ENCODE measurements around the gene VAMP5.
"Not testable (repeated sequence)": the region's sequence is repeated elsewhere in the genome, so short reads cannot be mapped to it uniquely, and the experiment has no call there.

The VAMP5 gene
- 6.2 to 9.4 (median 7.4) reads per million in 4 experiments for total RNA-seq

DNA sequence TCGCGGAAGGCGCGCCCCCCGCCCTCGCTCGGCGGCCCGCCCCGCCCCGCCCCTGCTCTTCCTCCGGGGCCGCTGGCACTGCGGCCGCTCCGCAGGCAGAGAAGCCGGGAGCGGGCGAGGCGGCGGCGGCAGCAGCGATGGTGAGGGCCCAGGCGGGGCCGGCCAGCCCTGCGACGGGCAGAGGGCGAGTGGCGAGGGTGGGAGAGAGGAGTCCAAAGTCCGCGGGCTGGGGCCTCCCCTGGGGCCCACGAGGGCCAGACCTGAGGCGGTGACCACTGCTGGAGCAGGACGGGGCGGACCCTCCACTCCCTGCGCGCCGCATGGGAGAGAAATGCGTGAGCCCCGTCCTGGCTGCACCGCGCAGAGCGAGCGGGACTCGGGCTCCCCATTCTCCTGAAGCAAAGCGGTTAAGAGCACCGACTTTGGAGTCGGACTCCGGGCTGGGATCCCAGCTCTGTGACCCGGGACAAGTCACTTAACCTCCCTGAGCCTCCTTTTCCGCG, at the start of gene VAMP5:
Gene VAMP5, plus strand, starts transcription at position 78 of the 503 bp plus-strand sequence. Its CDS starts 60 bp downstream, at position 138.
- no peak for DNase-seq

DNA sequence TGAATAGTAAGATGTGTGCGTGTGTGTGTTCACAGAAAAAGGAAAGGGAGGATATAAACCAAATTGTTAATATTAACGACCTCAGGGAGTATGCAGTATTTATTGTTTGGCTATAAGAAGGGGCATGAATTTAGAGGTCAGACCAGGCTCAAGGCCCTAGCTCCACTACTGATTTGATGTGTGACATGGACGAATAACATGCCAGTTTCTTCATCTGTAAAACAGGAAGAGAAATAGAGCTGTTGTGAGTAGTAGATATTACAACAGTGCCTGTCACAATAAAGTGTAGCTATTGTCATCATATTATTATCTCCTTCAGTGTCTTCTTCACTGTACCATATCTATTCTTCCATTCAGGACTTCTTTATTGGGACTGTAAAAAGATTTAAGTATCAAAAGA, 49.4 kb upstream of the VAMP5 start:
- DNase-seq, result no peak

DNA sequence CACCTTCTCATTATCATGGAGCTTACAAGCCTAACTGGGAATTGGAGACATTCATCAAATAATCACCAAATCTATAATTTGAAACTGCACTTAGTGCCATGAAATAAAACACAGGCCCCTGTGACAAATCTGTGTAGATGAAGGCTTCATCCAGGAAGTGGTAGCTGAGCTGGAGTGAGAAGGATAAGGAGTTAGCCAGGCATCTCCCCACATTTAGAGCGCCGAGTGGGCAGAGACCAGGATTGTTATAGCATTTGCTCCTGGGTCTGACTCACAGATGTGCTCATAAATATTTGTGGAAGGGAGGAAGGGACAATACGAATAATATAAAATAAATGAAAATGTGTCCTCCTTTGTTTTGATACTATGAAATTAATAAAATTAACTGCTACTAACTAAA, 47.8 kb upstream of the VAMP5 start:
- no peak for DNase-seq

- DNase-seq, result peak; percentile 7
Measured at GRCh38 chr2:85537600-85538506, 46.4 kb upstream of the VAMP5 start.

- DNase-seq, result peak; percentile 78
Measured at GRCh38 chr2:85538507-85539360, 45.5 kb upstream of the VAMP5 start, which contains the start of gene MAT2A. MAT2A (plus strand) TSS chr2:85539168; CDS start chr2:85539288, 120 bp downstream.

GRCh38 chr2:85539361-85540132, 44.7 kb upstream of the VAMP5 start:
- peak; percentile 57 for DNase-seq

DNA sequence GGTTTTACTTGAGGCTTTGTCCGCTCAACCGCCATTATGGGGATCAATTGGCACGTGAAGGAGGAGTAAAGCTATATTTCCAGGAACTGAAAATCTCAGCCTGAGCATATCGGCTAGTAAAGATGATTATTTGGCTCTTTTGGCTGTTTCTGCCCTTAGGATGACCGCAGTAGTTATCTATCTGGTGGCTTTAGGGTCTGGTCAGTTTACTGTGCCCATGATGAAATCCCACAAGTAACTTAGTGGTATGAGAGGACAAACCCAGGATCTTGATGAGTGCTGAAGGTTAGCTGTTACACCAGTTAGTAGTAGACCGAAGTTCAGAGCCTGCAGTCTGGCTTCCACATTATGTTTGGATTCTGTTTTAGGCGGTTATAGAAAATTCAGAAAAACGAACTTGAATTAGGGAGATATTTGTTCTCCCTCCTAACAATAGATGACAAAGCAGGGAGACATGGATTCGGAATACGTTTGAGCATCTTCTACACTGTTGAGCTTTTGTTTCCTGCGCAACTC, 44.0 kb upstream of the VAMP5 start:
- no peak for DNase-seq

- DNase-seq, result no peak
Measured at GRCh38 chr2:85541262-85541661, 43.0 kb upstream of the VAMP5 start.

- no peak for DNase-seq
Measured at GRCh38 chr2:85541753-85542457, 42.3 kb upstream of the VAMP5 start.

GRCh38 chr2:85542777-85543176, 41.5 kb upstream of the VAMP5 start:
- no peak for DNase-seq

- not testable (repeated sequence) for DNase-seq
Measured at GRCh38 chr2:85544254-85544691, 40.0 kb upstream of the VAMP5 start.

- not testable (repeated sequence) for DNase-seq
Measured at GRCh38 chr2:85544915-85545779, 39.1 kb upstream of the VAMP5 start.

DNA sequence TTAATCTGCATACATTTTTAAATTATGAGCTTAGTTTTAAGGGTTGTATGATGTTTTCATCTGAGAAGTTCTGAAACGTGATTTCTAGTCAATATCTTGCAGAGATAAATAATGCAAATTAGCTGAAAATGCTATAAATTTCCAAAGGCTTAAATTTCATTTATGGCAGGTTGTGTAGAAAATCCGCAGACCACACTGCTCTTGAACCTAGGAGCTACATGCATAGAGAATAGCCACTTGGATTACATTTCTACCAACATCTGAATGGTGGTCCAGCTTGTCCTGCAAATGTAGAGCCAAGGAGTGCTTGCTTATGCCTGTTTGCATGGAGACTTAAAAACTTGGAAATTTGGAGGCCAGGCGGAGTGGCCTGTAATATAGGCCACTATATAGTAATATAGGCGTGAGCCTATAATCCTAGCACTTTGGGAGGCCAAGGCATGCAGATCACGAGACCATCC, 38.4 kb upstream of the VAMP5 start:
- DNase-seq, result no peak

GRCh38 chr2:85547089-85547858, 37.0 kb upstream of the VAMP5 start:
- no peak for DNase-seq

DNA sequence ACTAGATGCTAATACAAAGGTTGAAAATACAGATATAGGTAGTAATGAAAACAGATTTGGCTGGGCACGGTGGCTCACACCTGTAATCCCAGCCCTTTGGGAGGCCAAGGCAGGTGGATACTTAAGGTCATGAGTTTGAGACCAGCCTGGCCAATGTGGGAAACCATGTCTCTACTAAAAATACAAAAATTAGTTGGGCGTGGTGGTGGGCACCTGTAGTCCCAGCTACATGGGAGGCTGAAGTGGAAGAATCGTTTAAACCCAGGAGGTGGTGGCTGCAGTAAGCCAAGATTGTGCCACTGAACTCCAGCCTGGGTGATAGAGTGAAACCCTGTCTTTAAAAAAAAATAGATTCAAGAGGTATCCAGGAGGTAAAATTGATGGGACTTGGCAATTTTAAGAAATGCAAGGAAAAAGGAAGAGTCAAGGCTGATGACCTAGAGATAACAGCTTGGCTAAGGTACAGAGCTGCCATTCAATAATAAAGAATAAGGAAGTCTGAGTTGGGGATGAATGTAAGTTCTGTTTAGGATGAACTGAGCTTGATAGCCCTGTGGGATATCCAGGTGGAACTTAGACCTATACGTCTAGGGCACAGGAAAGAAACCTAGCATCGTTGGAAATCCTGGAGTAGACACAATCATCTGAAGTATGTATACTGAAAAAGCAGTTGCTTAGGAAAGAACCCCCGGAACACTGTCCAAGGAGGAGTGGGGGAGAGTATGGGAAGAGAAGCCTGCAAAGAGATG, 36.2 kb upstream of the VAMP5 start:
- DNase-seq, result no peak

- no peak for DNase-seq
Measured at GRCh38 chr2:85548608-85548900, 35.7 kb upstream of the VAMP5 start.

DNA sequence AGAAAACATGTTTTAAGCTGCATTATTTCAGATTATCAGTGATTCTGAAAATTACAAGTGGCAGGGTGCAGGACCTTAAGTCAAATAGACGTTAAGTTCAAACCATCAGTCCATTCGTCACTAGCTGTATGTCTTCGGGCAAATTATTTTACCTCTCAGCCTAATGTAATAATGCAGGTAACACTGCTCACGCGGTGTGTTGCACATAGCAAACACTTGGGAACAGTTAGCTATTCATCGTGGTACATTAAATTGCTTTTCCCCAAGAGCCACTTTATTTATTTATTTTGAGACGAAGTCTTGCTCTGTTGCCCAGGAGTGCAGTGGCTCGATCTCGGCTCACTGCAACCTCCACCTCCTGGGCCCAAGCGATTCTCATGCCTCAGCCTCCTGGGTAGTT, 35.1 kb upstream of the VAMP5 start:
- no peak for DNase-seq

DNA sequence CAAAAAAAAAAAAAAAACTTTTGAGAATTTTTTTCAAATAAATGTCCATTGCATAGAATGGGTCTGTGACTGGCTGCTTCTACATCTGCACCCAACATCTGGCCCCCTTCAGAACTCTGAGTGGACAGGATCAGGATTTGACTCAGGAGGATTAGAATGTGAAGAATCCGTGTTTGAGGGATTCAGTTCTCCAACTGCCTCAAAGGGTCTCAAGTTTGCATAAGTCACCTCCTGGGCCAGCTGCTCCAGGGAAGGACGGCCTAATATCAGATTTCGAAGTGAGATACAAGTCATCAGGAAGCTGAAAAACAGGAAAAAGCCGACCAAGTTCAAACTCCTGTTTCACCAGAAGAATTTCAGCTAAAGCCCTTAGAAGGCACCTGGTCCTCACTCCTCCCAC, 34.4 kb upstream of the VAMP5 start:
- no peak for DNase-seq

DNA sequence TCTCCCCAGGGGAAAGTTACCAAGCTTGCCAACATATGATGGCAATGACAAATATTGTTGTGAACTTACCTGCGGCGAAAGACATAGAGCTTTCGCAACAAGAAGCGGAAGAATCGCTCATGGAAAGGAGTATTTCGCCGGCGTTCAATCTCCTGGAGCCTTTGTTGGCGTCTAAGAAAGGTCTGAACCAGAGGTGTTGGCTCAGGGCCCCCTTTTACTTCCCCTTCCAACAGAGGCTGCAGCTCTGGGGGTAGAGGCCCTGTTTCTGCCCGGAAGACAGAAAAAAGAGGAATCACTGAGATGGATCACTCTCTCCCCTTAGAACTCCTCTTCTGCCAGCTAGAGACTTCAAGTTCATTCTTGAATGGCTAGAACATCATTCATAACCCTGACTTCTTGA, 33.7 kb upstream of the VAMP5 start:
- DNase-seq, result no peak

Data from effector CD8-positive, alpha-beta T cell (primary cell).